Heart left ventricle (tissue), 16 donors: ENCODE measurements around the gene YPEL5. TPM values are rescaled to one million over a fixed set of nuclear protein-coding genes. Genes with fewer than 3 reads are reported as not detected.

Experiments
- ATAC-seq, 4 donors: fragments of 200-7000 bp; cut with Tn5 transposase; one replicate each; pipeline ENCODE4 v1.9.1; 2020 to 2022; ENCODE audit warnings: moderate library complexity in 4 of 4, mild to moderate bottlenecking in 3 of 4, moderate number of reproducible peaks in 1 of 4
- DNase-seq, 5 donors: peaks; one replicate each; pipeline ENCODE4 v3.0.0-alpha.2; 2020
- H3K27ac ChIP-seq, 12 donors: fragments of 200-600 bp; sonication (generic) in 4 of 12; one replicate each; pipeline versions ENCODE4 v1.5.0 to v1.8.0; 2016 to 2022; ENCODE audit warnings: mild to moderate bottlenecking in 2 of 12
- H3K27me3 ChIP-seq, 9 donors: fragments of 200-600 bp; sonication (generic) in 2 of 9; one replicate each; pipeline versions ENCODE4 v1.5.1 to v1.8.0; 2016 to 2022; ENCODE audit warnings: mild to moderate bottlenecking in 3 of 9
- H3K36me3 ChIP-seq, 9 donors: fragments of 200-600 bp; sonication (generic) in 2 of 9; one replicate each; pipeline versions ENCODE4 v1.5.0 to v1.8.0; 2018 to 2022; ENCODE audit warnings: mild to moderate bottlenecking in 2 of 9
- H3K4me1 ChIP-seq, 12 donors: fragments of 200-600 bp; sonication (generic) in 4 of 12; one replicate each; pipeline versions ENCODE4 v1.5.0 to v1.8.0; 2016 to 2022; ENCODE audit warnings: mild to moderate bottlenecking in 3 of 12
- H3K4me3 ChIP-seq, 12 donors: fragments of 200-600 bp; sonication (generic) in 4 of 12; one replicate each; pipeline versions ENCODE4 v1.5.0 to v1.8.0; 2017 to 2022; ENCODE audit warnings: mild to moderate bottlenecking in 9 of 12, moderate library complexity in 4 of 12
- H3K9me3 ChIP-seq, 12 donors: fragments of 200-600 bp; sonication (generic) in 4 of 12; one replicate each; pipeline versions ENCODE4 v1.5.0 to v1.8.0; 2016 to 2022; ENCODE audit warnings: mild to moderate bottlenecking in 1 of 12
- CTCF ChIP-seq, 12 donors: fragments of 200-600 bp; sonication (generic) in 4 of 12; IDR thresholded peaks; one replicate each; pipeline versions ENCODE4 v1.5.0 to v1.8.0; 2018 to 2022; ENCODE audit warnings: antibody characterized with exemption in 12 of 12, mild to moderate bottlenecking in 5 of 12
- POLR2A ChIP-seq, 2 donors: fragments of 450-650 bp; IDR thresholded peaks; one replicate each; pipeline ENCODE4 v1.6.1; 2017; ENCODE audit warnings: antibody characterized with exemption in 2 of 2, mild to moderate bottlenecking in 2 of 2, moderate library complexity in 2 of 2
- WGBS, 4 donors: extraction: QIAGEN DNeasy Blood & Tissue Kit in 2 of 4; methylation state at CpG; one replicate each; pipeline versions ENCODE4 v1.1.5 to v1.1.7; 2013 to 2018; 5-methylcytosine and 5-hydroxymethylcytosine counted together
- intact Hi-C, 10 donors: fragments of 100-400 bp; cut with DNase I; formaldehyde crosslinking; loops; one replicate each; pipeline versions ENCODE4 v1.11.1 to v1.14.2; 2022
- polyA plus RNA-seq, 2 donors: library from polyadenylated mRNA; stranded (reverse); fragments of 200-250 nt; gene quantifications; one replicate each; pipeline ENCODE4 v1.2.3, GENCODE V29; 2013
- total RNA-seq, 9 donors: library from RNA; depleted of rRNA in 2 of 9; stranded (reverse); fragments of >200 nt in 2 of 9; fragmentation: NEBNext Ultra II Directional in 3 of 9; extraction: Animal tissue kit (Norgen Biotek cat#: 25700) in 3 of 9; gene quantifications; one replicate each; pipeline versions ENCODE4 v1.1.0 to v1.2.4, GENCODE V29; 2016 to 2023
- donor health status: ischemic (EF 13 %, LVEDD 7.1; RV severe dilation, severe dysfunction).
- donor health status: healthy with polysubstance abuse.
- donor health status: DM: no; HTN: yes; CAD: no.
- donor health status: DM: no; HTN: no; CAD: no.
- donor health status: ischemic (EF 25% LVEDD 6.9; RV normal size, moderate dysfunction).
- donor health status: ischemic (EF 25% LVEDD 5.7; RV mildly dilated, moderate dysfunction).
- donor health status: healthy.
- donor health status: DM: yes; HTN: yes; CAD: no.
- donor health status: ischemic (EF 35%, LVEDD 5.7; RV mildly dilated, moderate dysfunction).
- donor health status: nonischemic (EF 11% LVEDD 7.7; RV severe dilation, severe dysfunction).
- donor health status: DM: yes; HTN: yes; CAD: no.
- donor health status: PGD.
- donor health status: ischemic (EF 29% LVEDD 5.4; RV normal size, mild dysfunction).
- donor health status: nonischemic (EF 23%, LVEDD 6.1; RV moderate dilation, normal function).

Gene YPEL5
- total and polyA plus RNA-seq, 11 donors = 36.4 to 90.6 (median 57.7) TPM

- TF ChIP-seq CTCF (IDR thresholded peaks at IDR 0.05) (no peak), POLR2A (IDR thresholded peaks at IDR 0.05) (no peak)
- H3K4me3 ChIP-seq = no peak overlapping the region
- H3K4me1 ChIP-seq = peaks cover 0 to 45% (median 20%) of the 10 kb centered on the region in 12 donors
- H3K27ac ChIP-seq = no peak overlapping the region
- intact Hi-C loops = no loop called here
- no peaks in the 10 kb centered on the region for H3K9me3 ChIP-seq
- ATAC-seq = no peak
- WGBS, 4 donors = 63 to 74% (median 70%) methylated on average over 2 of the region's 2 CpGs
- no peaks in the 10 kb centered on the region for H3K27me3 ChIP-seq
- H3K36me3 ChIP-seq = peaks cover 0 to 95% (median 76%) of the 10 kb centered on the region in 9 donors
- DNase-seq = no peak
Measured at GRCh38 chr2:30155202-30155601, 8.4 kb downstream of the YPEL5 start.

GRCh38 chr2:30155889-30156658, 9.3 kb downstream of the YPEL5 start:
- TF ChIP-seq CTCF (IDR thresholded peaks at IDR 0.05) (no peak), POLR2A (IDR thresholded peaks at IDR 0.05) (no peak)
- intact Hi-C loops = no loop called here
- Histone ChIP-seq H3K4me3 (no peak overlapping the region), H3K27me3 (no peaks in the 10 kb centered on the region), H3K9me3 (no peaks in the 10 kb centered on the region), H3K36me3 (peaks cover 0 to 95% (median 76%) of the 10 kb centered on the region in 9 donors), H3K27ac (no peak overlapping the region), H3K4me1 (peaks cover 0 to 39% (median 13%) of the 10 kb centered on the region in 12 donors)
- ATAC-seq (no peak), DNase-seq (no peak)
- 70 to 88% (median 78%) methylated on average over 3 of the region's 3 CpGs for WGBS, 4 donors

GRCh38 chr2:30157616-30158015, 10.8 kb downstream of the YPEL5 start:
- Histone ChIP-seq H3K4me3 (no peak overlapping the region), H3K4me1 (peaks cover 0 to 35% (median 8%) of the 10 kb centered on the region in 12 donors), H3K36me3 (peaks cover 0 to 89% (median 76%) of the 10 kb centered on the region in 9 donors), H3K27me3 (no peaks in the 10 kb centered on the region), H3K9me3 (no peaks in the 10 kb centered on the region), H3K27ac (peak overlapping the region in 1 of 12 donors; percentile 7)
- WGBS, 4 donors = 75 to 82% (median 78%) methylated on average over 4 of the region's 4 CpGs
- ATAC-seq (peak in 2 of 4 donors; percentile 34 to 36), DNase-seq (no peak)
- intact Hi-C loops = loop anchor here in 1 of 10 donors (2.0 kb wide), 1 partner anchor 21 kb away; no protein-coding TSS in a partner anchor
- no peak for TF ChIP-seq CTCF (IDR thresholded peaks at IDR 0.05)
- no peak for TF ChIP-seq POLR2A (IDR thresholded peaks at IDR 0.05)

- 89 to 94% (median 91%) methylated on average over 2 of the region's 2 CpGs for WGBS, 4 donors
- Histone ChIP-seq H3K9me3 (no peaks in the 10 kb centered on the region), H3K27me3 (no peaks in the 10 kb centered on the region), H3K27ac (no peak overlapping the region), H3K4me1 (peaks cover 0 to 19% (median 4%) of the 10 kb centered on the region in 12 donors), H3K36me3 (peaks cover 0 to 77% (median 55%) of the 10 kb centered on the region in 9 donors), H3K4me3 (no peak overlapping the region)
- no peak for ATAC-seq
- TF ChIP-seq CTCF (IDR thresholded peaks at IDR 0.05) = no peak
- no peak for TF ChIP-seq POLR2A (IDR thresholded peaks at IDR 0.05)
- intact Hi-C loops = loop anchor here in 4 of 10 donors (2.0 to 10.0 kb wide), 6 partner anchors 23 to 1175 kb away; no protein-coding TSS in a partner anchor
- DNase-seq = no peak
Measured at GRCh38 chr2:30159766-30160165, 13.0 kb downstream of the YPEL5 start.
